DND-41 (cell line): Measurements from ENCODE around the gene GIMAP8.
A peak's percentile ranks its signal among the peaks of the same experiment; 100 is the strongest.

Experiments used
- ATAC-seq: fragments of 200-7000 bp; cut with Tn5 transposase; 3 replicates; pipeline ENCODE4 v1.9.1; 2021; ENCODE audit warnings: low read depth; ENCODE audit not compliant: insufficient read depth
- DNase-seq: peaks from one replicate; pipeline ENCODE4 v3.0.0-alpha.2; 2020
- H2AFZ ChIP-seq: 2 replicates; pipeline ENCODE4 v1.6.0; 2012; ENCODE audit warnings: low read depth, low read length
- H3K27ac ChIP-seq: 2 replicates; pipeline ENCODE4 v1.5.1; 2012; ENCODE audit warnings: low read length, inconsistent platforms
- H3K27me3 ChIP-seq: fragments of 200-600 bp; sonication (generic); 2 replicates; pipeline ENCODE4 v1.6.0; 2012; ENCODE audit warnings: low read length, mild to moderate bottlenecking, inconsistent platforms; ENCODE audit not compliant: insufficient read depth, poor library complexity
- H3K36me3 ChIP-seq: 2 replicates; pipeline ENCODE4 v1.5.1; 2012; ENCODE audit warnings: low read length, inconsistent platforms; ENCODE audit not compliant: insufficient read depth
- H3K4me1 ChIP-seq: 2 replicates; pipeline ENCODE4 v1.5.1; 2012; ENCODE audit warnings: mild to moderate bottlenecking, low read length; ENCODE audit not compliant: insufficient read depth
- H3K4me2 ChIP-seq: 2 replicates; pipeline ENCODE4 v1.6.0; 2012; ENCODE audit warnings: mild to moderate bottlenecking, moderate library complexity, low read length, inconsistent platforms; ENCODE audit not compliant: insufficient read depth
- H3K4me3 ChIP-seq, 2 experiments: fragments of 200-600 bp in 1 of 2; shearing (Covaris generic) in 1 of 2; 2 replicates each; pipeline ENCODE4 v1.5.1; 2012 to 2016; ENCODE audit warnings: inconsistent platforms in 2 of 2, low read length in 2 of 2, mild to moderate bottlenecking in 2 of 2, low read depth in 1 of 2, moderate library complexity in 1 of 2
- H3K79me2 ChIP-seq: 2 replicates; pipeline ENCODE4 v1.6.0; 2012; ENCODE audit warnings: low read length, inconsistent platforms; ENCODE audit not compliant: insufficient read depth
- H3K9ac ChIP-seq: 2 replicates; pipeline ENCODE4 v1.6.0; 2012; ENCODE audit warnings: low read depth, mild to moderate bottlenecking, inconsistent platforms, low read length, moderate library complexity
- H3K9me3 ChIP-seq: 2 replicates; pipeline ENCODE4 v1.5.1; 2012; ENCODE audit warnings: low read length, moderate library complexity, mild to moderate bottlenecking, inconsistent platforms; ENCODE audit not compliant: insufficient read depth, severe bottlenecking
- H4K20me1 ChIP-seq: 2 replicates; pipeline ENCODE4 v1.6.0; 2012; ENCODE audit warnings: low read length; ENCODE audit not compliant: insufficient read depth
- EZH2 ChIP-seq: IDR thresholded peaks from 3 replicates; pipeline ENCODE4 v1.6.1; 2012; ENCODE audit warnings: borderline replicate concordance, low read depth, mild to moderate bottlenecking, moderate library complexity, low read length, inconsistent platforms; ENCODE audit not compliant: severe bottlenecking
- TF ChIP-seq, protein P1 (sequence below): IDR thresholded peaks from 2 replicates; pipeline ENCODE4 v1.5.1; 2012; ENCODE audit warnings: borderline replicate concordance, low read length, moderate library complexity, mild to moderate bottlenecking; ENCODE audit not compliant: poor library complexity, severe bottlenecking; ENCODE audit errors: extremely low read depth

GIMAP8 gene

GRCh38 chr7:150420987-150421674, 29.3 kb upstream of the GIMAP8 start:
- Histone ChIP-seq H4K20me1 (no peaks in the 10 kb centered on the region), H3K79me2 (no peaks in the 10 kb centered on the region), H3K27ac (peak overlapping the region; percentile 49; the same call in 1 of the 2 replicates), H3K4me3 (no peak overlapping the region), H3K4me2 (peak overlapping the region; percentile 41; the same call in 1 of the 2 replicates), H3K36me3 (no peaks in the 10 kb centered on the region), H3K27me3 (no peaks in the 10 kb centered on the region), H3K9me3 (no peaks in the 10 kb centered on the region), H3K9ac (peak overlapping the region; percentile 25; the same call in 1 of the 2 replicates), H2AFZ (peak overlapping the region; percentile 61), H3K4me1 (peaks cover 9% of the 10 kb centered on the region)
- DNase-seq, result peak; percentile 87
- peak; percentile 99 for ATAC-seq
- TF ChIP-seq, protein P1, sequence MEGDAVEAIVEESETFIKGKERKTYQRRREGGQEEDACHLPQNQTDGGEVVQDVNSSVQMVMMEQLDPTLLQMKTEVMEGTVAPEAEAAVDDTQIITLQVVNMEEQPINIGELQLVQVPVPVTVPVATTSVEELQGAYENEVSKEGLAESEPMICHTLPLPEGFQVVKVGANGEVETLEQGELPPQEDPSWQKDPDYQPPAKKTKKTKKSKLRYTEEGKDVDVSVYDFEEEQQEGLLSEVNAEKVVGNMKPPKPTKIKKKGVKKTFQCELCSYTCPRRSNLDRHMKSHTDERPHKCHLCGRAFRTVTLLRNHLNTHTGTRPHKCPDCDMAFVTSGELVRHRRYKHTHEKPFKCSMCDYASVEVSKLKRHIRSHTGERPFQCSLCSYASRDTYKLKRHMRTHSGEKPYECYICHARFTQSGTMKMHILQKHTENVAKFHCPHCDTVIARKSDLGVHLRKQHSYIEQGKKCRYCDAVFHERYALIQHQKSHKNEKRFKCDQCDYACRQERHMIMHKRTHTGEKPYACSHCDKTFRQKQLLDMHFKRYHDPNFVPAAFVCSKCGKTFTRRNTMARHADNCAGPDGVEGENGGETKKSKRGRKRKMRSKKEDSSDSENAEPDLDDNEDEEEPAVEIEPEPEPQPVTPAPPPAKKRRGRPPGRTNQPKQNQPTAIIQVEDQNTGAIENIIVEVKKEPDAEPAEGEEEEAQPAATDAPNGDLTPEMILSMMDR, result peak; percentile 82
- TF ChIP-seq EZH2, result no peak

- Histone ChIP-seq H3K9me3 (no peaks in the 10 kb centered on the region), H3K27ac (no peak overlapping the region), H3K79me2 (no peaks in the 10 kb centered on the region), H4K20me1 (no peaks in the 10 kb centered on the region), H3K4me3 (no peak overlapping the region), H3K36me3 (no peaks in the 10 kb centered on the region), H3K4me1 (peaks cover 12% of the 10 kb centered on the region), H3K27me3 (no peaks in the 10 kb centered on the region), H3K9ac (no peak overlapping the region), H2AFZ (no peak overlapping the region), H3K4me2 (no peak overlapping the region)
- TF ChIP-seq, protein P1, result no peak
- ATAC-seq (no peak), DNase-seq (no peak)
Observed at GRCh38 chr7:150421831-150422230, 28.6 kb upstream of the GIMAP8 start.

- Histone ChIP-seq H4K20me1 (no peaks in the 10 kb centered on the region), H3K36me3 (no peaks in the 10 kb centered on the region), H3K27ac (no peak overlapping the region), H3K4me2 (no peak overlapping the region), H3K9me3 (no peaks in the 10 kb centered on the region), H3K4me3 (no peak overlapping the region), H2AFZ (no peak overlapping the region), H3K79me2 (no peaks in the 10 kb centered on the region), H3K9ac (no peak overlapping the region), H3K27me3 (no peaks in the 10 kb centered on the region), H3K4me1 (peaks cover 49% of the 10 kb centered on the region)
- DNase-seq (no peak), ATAC-seq (no peak)
- TF ChIP-seq, protein P1, result no peak
- TF ChIP-seq EZH2, result no peak
Observed at GRCh38 chr7:150425670-150426069, 24.8 kb upstream of the GIMAP8 start.
